ENCODE measurements around the gene HES2.

The HES2 gene

DNA sequence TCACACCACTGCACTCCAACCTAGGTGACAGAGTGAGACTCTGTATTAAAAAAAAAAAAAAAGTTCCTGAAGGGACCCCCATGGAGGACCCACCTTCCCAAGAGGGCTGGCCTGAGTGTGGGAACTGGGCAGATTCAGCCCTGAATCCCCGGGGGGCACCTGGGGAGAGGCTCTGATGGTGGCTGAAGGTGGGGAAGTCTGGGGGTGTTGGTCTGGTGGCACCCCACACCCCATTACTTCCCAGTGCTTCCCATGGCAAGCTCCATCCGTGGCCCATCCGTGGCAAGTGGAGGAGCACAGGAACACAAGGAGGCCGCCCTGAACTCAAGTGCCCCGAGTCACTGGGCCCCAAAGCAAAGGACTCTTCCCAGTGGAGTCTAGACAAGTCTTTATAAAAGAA lies 47.0 kb upstream of the HES2 start:
- TF ChIP-seq, protein P1, sequence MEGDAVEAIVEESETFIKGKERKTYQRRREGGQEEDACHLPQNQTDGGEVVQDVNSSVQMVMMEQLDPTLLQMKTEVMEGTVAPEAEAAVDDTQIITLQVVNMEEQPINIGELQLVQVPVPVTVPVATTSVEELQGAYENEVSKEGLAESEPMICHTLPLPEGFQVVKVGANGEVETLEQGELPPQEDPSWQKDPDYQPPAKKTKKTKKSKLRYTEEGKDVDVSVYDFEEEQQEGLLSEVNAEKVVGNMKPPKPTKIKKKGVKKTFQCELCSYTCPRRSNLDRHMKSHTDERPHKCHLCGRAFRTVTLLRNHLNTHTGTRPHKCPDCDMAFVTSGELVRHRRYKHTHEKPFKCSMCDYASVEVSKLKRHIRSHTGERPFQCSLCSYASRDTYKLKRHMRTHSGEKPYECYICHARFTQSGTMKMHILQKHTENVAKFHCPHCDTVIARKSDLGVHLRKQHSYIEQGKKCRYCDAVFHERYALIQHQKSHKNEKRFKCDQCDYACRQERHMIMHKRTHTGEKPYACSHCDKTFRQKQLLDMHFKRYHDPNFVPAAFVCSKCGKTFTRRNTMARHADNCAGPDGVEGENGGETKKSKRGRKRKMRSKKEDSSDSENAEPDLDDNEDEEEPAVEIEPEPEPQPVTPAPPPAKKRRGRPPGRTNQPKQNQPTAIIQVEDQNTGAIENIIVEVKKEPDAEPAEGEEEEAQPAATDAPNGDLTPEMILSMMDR (IDR thresholded peaks at IDR 0.05; ENCODE audit: insufficient read depth, low read length, poor library complexity, severe bottlenecking), result no peak
- Histone ChIP-seq H3K4me3 (replicated peaks; ENCODE audit: low read depth, low read length) (no peak overlapping the region), H3K36me3 (ENCODE audit: control insufficient read depth, insufficient read depth, low read length) (no peaks in the 10 kb centered on the region)

DNA sequence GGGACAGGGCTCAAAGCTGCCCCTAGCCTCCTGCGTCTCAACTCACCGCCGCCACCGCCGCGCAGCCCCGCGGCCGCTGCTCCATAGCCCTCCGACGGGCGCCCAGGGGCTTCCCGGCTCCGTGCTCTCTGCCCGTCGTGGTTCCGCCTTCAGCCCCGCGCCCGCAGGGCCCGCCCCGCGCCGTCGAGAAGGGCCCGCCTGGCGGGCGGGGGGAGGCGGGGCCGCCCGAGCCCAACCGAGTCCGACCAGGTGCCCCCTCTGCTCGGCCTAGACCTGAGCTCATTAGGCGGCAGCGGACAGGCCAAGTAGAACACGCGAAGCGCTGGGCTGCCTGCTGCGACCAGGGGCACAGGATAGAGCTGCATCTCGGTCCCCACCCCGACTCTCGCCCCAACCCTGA lies 46.3 kb upstream of the HES2 start, which contains the start of gene TNFRSF25:
TSS of gene TNFRSF25 (minus strand) at position 151 of the 400 bp plus-strand sequence. CDS start at position 85, 66 bp downstream.
- no peak within 1 kb of the TSS for H3K4me3 ChIP-seq (replicated peaks; ENCODE audit: low read depth, low read length)
- no peaks in the 10 kb centered on the region; the same call in 1 of the 2 replicates for H3K27me3 ChIP-seq (replicated peaks; ENCODE audit: control insufficient read depth, insufficient read depth, low read length)
- TF ChIP-seq, protein P1 (IDR thresholded peaks at IDR 0.05; ENCODE audit: insufficient read depth, low read length, poor library complexity, severe bottlenecking), result no peak
- H3K36me3 ChIP-seq (ENCODE audit: control insufficient read depth, insufficient read depth, low read length), result no peaks in the 10 kb centered on the region
- no peak for DNase-seq (ENCODE audit: extremely low read depth, insufficient read length)

More for the DNA sequence above, 47.0 kb upstream of the HES2 start:
- no peaks in the 10 kb centered on the region; the same call in 1 of the 2 replicates for H3K27me3 ChIP-seq (replicated peaks; ENCODE audit: control insufficient read depth, insufficient read depth, low read length)
- DNase-seq (ENCODE audit: extremely low read depth, insufficient read length), result no peak

DNA sequence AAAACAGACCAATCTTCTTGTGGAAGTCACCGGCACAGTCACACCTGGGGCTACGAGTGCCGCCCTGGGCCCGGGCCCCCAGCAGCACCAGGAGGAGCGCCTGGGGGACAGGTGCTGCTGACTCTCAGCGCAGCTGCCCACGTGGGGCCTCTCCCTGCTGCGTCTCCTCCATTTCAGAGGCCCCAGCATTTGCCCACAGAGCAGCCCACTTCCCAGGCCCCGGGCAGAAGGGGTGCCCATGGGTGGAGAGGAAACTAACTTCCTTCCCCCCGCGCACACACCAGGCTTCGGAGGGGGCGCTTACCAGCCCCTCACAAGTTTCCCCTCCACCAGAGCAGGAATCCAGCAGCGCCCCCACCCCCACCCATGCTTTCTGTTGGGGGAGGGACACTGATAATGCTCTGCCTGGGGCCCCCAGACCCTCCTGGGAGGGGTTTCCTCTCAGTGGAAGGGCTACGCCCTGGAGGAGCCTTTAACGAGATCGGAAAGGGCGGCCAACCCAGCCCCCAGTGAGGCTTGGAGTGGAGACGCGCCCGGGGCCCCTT lies 45.8 kb upstream of the HES2 start:
- DNase-seq (ENCODE audit: extremely low read depth, insufficient read length), result no peak
- Histone ChIP-seq H3K4me3 (replicated peaks; ENCODE audit: low read depth, low read length) (no peak overlapping the region), H3K36me3 (ENCODE audit: control insufficient read depth, insufficient read depth, low read length) (no peaks in the 10 kb centered on the region), H3K27me3 (replicated peaks; ENCODE audit: control insufficient read depth, insufficient read depth, low read length) (no peaks in the 10 kb centered on the region; the same call in 1 of the 2 replicates)
- TF ChIP-seq, protein P1 (IDR thresholded peaks at IDR 0.05; ENCODE audit: insufficient read depth, low read length, poor library complexity, severe bottlenecking), result no peak

DNA sequence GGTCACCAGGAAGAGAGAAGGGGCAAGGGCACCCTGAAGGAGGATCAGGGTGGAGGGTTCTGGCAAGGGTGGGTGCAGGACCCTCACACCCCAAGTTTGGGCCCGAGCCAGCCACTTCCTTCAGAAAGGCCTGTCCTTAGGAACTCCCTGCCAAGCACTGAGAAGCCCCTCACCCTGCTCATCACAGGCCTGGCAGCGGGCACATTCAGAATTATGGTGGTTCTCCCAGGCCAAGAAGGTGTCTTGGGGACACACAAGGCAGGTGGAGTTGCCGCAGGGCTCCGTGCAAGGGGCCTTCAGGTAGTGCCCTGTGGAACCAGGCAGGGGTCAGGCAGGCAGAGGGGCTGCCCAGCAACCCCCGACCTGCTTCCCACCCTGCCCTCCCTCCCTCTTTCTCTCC lies 45.2 kb upstream of the HES2 start:
- no peak for DNase-seq (ENCODE audit: extremely low read depth, insufficient read length)
- Histone ChIP-seq H3K36me3 (ENCODE audit: control insufficient read depth, insufficient read depth, low read length) (no peaks in the 10 kb centered on the region), H3K27me3 (replicated peaks; ENCODE audit: control insufficient read depth, insufficient read depth, low read length) (no peaks in the 10 kb centered on the region; the same call in 1 of the 2 replicates), H3K4me3 (replicated peaks; ENCODE audit: low read depth, low read length) (no peak overlapping the region)
- TF ChIP-seq, protein P1 (IDR thresholded peaks at IDR 0.05; ENCODE audit: insufficient read depth, low read length, poor library complexity, severe bottlenecking), result no peak

DNA sequence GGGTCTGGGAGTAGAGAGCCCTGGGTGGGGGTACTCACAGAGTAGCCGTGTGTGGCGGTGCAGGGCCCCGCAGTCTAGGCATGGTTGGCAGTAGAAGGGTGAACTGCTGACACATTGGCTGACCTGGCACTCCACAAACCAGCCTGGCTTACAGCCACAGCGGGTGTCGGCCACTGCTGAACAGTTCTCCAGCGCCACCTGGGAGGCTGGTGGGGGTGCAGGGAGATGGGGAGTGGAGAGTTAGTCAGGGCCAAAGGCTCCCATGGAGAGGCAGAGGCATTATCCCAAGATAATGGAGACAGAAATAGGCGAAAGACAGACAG lies 44.8 kb upstream of the HES2 start:
- Histone ChIP-seq H3K4me3 (replicated peaks; ENCODE audit: low read depth, low read length) (no peak overlapping the region), H3K27me3 (replicated peaks; ENCODE audit: control insufficient read depth, insufficient read depth, low read length) (no peaks in the 10 kb centered on the region; the same call in 1 of the 2 replicates), H3K36me3 (ENCODE audit: control insufficient read depth, insufficient read depth, low read length) (no peaks in the 10 kb centered on the region)
- DNase-seq (ENCODE audit: extremely low read depth, insufficient read length), result no peak
- TF ChIP-seq, protein P1 (IDR thresholded peaks at IDR 0.05; ENCODE audit: insufficient read depth, low read length, poor library complexity, severe bottlenecking), result no peak

DNA sequence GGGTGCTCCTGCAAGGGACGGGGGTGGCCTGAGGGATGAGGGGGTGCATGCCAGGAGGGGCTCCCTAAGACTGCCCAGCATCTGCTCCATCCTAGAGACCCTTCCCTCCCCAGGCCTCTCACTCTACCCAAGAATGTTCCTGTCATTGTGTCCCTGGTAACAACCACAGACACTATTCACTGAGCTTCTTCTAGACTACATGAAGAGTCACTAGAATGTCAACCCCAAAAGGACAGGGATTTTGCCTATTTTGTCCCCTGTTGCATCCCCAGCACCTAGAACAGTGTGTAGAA lies 43.3 kb upstream of the HES2 start:
- H3K36me3 ChIP-seq (ENCODE audit: control insufficient read depth, insufficient read depth, low read length), result no peaks in the 10 kb centered on the region
- H3K4me3 ChIP-seq (replicated peaks; ENCODE audit: low read depth, low read length), result no peak overlapping the region
- no peaks in the 10 kb centered on the region; the same call in 1 of the 2 replicates for H3K27me3 ChIP-seq (replicated peaks; ENCODE audit: control insufficient read depth, insufficient read depth, low read length)
- no peak for DNase-seq (ENCODE audit: extremely low read depth, insufficient read length)
- TF ChIP-seq, protein P1 (IDR thresholded peaks at IDR 0.05; ENCODE audit: insufficient read depth, low read length, poor library complexity, severe bottlenecking), result no peak

All from GM06990 (cell line).